PFSK-1 (cell line): ENCODE measurements around the gene ARSI.

Experiments used
- TAF1 ChIP-seq: IDR thresholded peaks from 2 replicates; pipeline ENCODE4 v1.6.1; 2012; ENCODE audit warnings: low read length, control low read depth, borderline replicate concordance; ENCODE audit not compliant: insufficient read depth
- TF ChIP-seq, protein P1 (sequence below), 2 experiments: IDR thresholded peaks; 2 replicates each; pipeline versions ENCODE4 v1.6.1 to v1.8.0; 2011 to 2012; ENCODE audit warnings: low read depth in 2 of 2, low read length in 2 of 2, control low read depth in 1 of 2, inconsistent platforms in 1 of 2, mild to moderate bottlenecking in 1 of 2, moderate library complexity in 1 of 2; ENCODE audit not compliant: insufficient read depth in 1 of 2

DNA sequence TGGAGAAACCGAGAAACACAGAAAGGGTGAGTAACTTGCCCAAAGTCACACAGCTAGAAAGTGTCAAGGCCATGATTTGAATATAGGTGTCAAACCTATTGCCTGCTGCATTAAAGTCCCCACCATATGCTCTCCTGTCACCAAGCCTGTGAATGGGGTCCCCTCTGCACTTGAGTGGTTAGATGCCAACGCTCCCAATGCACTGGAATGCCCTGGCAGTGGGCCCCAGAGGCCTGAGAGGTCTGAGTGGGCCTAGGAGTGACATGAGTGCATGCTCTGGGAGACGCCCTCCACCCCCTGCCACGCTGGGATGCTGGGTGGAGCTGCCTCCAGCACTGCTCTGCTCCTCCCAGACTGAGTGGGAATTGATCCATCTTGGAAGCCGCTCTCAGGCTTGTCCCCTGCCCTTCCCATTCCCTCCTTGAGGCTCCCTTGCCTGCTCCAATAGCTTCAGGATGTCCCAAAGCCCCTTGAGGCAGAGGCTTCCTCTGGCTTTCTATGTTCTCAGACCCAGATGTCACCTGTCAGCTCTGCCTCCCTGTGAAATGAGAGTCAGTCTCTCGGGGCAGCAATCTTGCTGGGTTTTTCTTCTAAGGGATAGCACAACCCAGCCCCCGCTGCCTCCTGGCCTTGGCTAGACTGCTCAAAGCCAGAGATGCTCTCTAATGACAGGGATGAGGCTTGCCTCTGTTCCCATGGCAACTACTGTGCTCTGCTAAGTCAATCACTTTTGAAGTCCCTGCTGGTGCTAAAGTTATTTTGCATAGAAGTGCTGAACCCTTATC, 6.6 kb upstream of the ARSI start:
- no peak for TF ChIP-seq TAF1
- TF ChIP-seq, protein P1, sequence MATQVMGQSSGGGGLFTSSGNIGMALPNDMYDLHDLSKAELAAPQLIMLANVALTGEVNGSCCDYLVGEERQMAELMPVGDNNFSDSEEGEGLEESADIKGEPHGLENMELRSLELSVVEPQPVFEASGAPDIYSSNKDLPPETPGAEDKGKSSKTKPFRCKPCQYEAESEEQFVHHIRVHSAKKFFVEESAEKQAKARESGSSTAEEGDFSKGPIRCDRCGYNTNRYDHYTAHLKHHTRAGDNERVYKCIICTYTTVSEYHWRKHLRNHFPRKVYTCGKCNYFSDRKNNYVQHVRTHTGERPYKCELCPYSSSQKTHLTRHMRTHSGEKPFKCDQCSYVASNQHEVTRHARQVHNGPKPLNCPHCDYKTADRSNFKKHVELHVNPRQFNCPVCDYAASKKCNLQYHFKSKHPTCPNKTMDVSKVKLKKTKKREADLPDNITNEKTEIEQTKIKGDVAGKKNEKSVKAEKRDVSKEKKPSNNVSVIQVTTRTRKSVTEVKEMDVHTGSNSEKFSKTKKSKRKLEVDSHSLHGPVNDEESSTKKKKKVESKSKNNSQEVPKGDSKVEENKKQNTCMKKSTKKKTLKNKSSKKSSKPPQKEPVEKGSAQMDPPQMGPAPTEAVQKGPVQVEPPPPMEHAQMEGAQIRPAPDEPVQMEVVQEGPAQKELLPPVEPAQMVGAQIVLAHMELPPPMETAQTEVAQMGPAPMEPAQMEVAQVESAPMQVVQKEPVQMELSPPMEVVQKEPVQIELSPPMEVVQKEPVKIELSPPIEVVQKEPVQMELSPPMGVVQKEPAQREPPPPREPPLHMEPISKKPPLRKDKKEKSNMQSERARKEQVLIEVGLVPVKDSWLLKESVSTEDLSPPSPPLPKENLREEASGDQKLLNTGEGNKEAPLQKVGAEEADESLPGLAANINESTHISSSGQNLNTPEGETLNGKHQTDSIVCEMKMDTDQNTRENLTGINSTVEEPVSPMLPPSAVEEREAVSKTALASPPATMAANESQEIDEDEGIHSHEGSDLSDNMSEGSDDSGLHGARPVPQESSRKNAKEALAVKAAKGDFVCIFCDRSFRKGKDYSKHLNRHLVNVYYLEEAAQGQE (IDR thresholded peaks at IDR 0.05; ENCODE audit: insufficient read depth in 1 of 2, low read depth in 2 of 2, low read length in 2 of 2) = no peak
